HEK293 (cell line): ENCODE data around the gene FGA.

Experiments used
- BCL11B ChIP-seq: fragments of 450-650 bp; formaldehyde crosslinking; IDR thresholded peaks from 2 replicates; pipeline ENCODE4 v1.5.1; 2016; ENCODE audit warnings: low read depth, missing biosample characterization, missing genetic modification characterization
- KLF16 ChIP-seq: fragments of 450-650 bp; formaldehyde crosslinking; IDR thresholded peaks from 2 replicates; pipeline ENCODE4 v1.5.1; 2017; ENCODE audit warnings: missing biosample characterization, missing genetic modification characterization
- ZBTB7A ChIP-seq: fragments of 450-650 bp; formaldehyde crosslinking; IDR thresholded peaks from 2 replicates; pipeline ENCODE4 v1.5.1; 2016; ENCODE audit warnings: low read depth, missing biosample characterization, missing genetic modification characterization
- ZNF37A ChIP-seq: fragments of 450-650 bp; IDR thresholded peaks from 2 replicates; pipeline ENCODE4 v1.5.1; 2018; ENCODE audit warnings: missing biosample characterization, missing genetic modification characterization
- ZNF48 ChIP-seq: fragments of 450-650 bp; formaldehyde crosslinking; IDR thresholded peaks from 2 replicates; pipeline ENCODE4 v1.5.1; 2016; ENCODE audit warnings: missing biosample characterization, missing genetic modification characterization
- ZNF530 ChIP-seq: fragments of 450-650 bp; formaldehyde crosslinking; IDR thresholded peaks from 2 replicates; pipeline ENCODE4 v1.5.1; 2016; ENCODE audit warnings: low read depth, missing biosample characterization, missing genetic modification characterization
- ZNF776 ChIP-seq: fragments of 450-650 bp; formaldehyde crosslinking; IDR thresholded peaks from 2 replicates; pipeline ENCODE4 v1.5.0; 2017; ENCODE audit warnings: missing biosample characterization, missing genetic modification characterization, borderline replicate concordance
- TF ChIP-seq, protein P1 (sequence below): fragments of 450-650 bp; formaldehyde crosslinking; IDR thresholded peaks from 2 replicates; pipeline ENCODE4 v1.5.1; 2016; ENCODE audit warnings: missing biosample characterization, missing genetic modification characterization
- TF ChIP-seq, protein P2 (sequence below): fragments of 450-650 bp; formaldehyde crosslinking; IDR thresholded peaks from 2 replicates; pipeline ENCODE4 v1.5.1; 2016; ENCODE audit warnings: missing biosample characterization, missing genetic modification characterization
- TF ChIP-seq, protein P3 (sequence below): fragments of 450-650 bp; formaldehyde crosslinking; IDR thresholded peaks from 2 replicates; pipeline ENCODE4 v1.5.1; 2016; ENCODE audit warnings: missing biosample characterization, missing genetic modification characterization, low read depth
- TF ChIP-seq, protein P4 (sequence below): fragments of 450-650 bp; formaldehyde crosslinking; IDR thresholded peaks from 2 replicates; pipeline ENCODE4 v1.5.1; 2016; ENCODE audit warnings: missing biosample characterization, missing genetic modification characterization
- TF ChIP-seq, protein P5 (sequence below): fragments of 450-650 bp; formaldehyde crosslinking; IDR thresholded peaks from 2 replicates; pipeline ENCODE4 v1.5.1; 2016; ENCODE audit warnings: missing biosample characterization, missing genetic modification characterization
- TF ChIP-seq, protein P6 (sequence below): fragments of 450-650 bp; formaldehyde crosslinking; IDR thresholded peaks from 2 replicates; pipeline ENCODE4 v1.5.1; 2016; ENCODE audit warnings: missing biosample characterization, missing genetic modification characterization, low read depth
- TF ChIP-seq, protein P7 (sequence below): fragments of 450-650 bp; formaldehyde crosslinking; IDR thresholded peaks from 2 replicates; pipeline ENCODE4 v1.5.1; 2016; ENCODE audit warnings: missing biosample characterization, missing genetic modification characterization

DNA sequence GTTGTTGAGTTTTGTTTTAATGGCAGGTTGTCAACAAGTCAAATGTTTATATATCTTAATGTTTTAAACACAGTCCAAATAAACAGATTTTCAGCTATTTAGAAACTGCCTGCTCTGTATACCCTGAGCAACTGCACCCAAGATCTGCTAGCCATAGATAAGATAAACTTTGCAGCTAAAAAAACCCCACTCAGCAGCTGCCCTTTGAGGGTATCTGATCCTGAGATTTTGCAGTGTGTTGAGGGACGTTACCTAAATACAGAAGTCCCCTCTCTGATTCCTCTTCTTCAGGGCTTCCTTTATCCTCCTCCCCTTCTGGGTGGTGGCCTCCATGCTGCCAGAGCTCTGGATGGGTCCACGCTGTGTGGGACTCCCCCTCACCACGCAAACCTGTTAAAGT, 32.9 kb upstream of the FGA start:
- TF ChIP-seq, protein P1, sequence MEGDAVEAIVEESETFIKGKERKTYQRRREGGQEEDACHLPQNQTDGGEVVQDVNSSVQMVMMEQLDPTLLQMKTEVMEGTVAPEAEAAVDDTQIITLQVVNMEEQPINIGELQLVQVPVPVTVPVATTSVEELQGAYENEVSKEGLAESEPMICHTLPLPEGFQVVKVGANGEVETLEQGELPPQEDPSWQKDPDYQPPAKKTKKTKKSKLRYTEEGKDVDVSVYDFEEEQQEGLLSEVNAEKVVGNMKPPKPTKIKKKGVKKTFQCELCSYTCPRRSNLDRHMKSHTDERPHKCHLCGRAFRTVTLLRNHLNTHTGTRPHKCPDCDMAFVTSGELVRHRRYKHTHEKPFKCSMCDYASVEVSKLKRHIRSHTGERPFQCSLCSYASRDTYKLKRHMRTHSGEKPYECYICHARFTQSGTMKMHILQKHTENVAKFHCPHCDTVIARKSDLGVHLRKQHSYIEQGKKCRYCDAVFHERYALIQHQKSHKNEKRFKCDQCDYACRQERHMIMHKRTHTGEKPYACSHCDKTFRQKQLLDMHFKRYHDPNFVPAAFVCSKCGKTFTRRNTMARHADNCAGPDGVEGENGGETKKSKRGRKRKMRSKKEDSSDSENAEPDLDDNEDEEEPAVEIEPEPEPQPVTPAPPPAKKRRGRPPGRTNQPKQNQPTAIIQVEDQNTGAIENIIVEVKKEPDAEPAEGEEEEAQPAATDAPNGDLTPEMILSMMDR (tag by site-specific recombination): no peak
- TF ChIP-seq ZNF48 (no peak), ZNF530 (tag by site-specific recombination) (no peak), BCL11B (tag by site-specific recombination) (no peak), KLF16 (tag by site-specific recombination) (no peak), ZNF776 (tag by site-specific recombination) (no peak), ZBTB7A (tag by site-specific recombination) (no peak), ZNF37A (tag by site-specific recombination) (no peak)
- TF ChIP-seq, protein P2, sequence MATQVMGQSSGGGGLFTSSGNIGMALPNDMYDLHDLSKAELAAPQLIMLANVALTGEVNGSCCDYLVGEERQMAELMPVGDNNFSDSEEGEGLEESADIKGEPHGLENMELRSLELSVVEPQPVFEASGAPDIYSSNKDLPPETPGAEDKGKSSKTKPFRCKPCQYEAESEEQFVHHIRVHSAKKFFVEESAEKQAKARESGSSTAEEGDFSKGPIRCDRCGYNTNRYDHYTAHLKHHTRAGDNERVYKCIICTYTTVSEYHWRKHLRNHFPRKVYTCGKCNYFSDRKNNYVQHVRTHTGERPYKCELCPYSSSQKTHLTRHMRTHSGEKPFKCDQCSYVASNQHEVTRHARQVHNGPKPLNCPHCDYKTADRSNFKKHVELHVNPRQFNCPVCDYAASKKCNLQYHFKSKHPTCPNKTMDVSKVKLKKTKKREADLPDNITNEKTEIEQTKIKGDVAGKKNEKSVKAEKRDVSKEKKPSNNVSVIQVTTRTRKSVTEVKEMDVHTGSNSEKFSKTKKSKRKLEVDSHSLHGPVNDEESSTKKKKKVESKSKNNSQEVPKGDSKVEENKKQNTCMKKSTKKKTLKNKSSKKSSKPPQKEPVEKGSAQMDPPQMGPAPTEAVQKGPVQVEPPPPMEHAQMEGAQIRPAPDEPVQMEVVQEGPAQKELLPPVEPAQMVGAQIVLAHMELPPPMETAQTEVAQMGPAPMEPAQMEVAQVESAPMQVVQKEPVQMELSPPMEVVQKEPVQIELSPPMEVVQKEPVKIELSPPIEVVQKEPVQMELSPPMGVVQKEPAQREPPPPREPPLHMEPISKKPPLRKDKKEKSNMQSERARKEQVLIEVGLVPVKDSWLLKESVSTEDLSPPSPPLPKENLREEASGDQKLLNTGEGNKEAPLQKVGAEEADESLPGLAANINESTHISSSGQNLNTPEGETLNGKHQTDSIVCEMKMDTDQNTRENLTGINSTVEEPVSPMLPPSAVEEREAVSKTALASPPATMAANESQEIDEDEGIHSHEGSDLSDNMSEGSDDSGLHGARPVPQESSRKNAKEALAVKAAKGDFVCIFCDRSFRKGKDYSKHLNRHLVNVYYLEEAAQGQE: no peak
- TF ChIP-seq, protein P3, sequence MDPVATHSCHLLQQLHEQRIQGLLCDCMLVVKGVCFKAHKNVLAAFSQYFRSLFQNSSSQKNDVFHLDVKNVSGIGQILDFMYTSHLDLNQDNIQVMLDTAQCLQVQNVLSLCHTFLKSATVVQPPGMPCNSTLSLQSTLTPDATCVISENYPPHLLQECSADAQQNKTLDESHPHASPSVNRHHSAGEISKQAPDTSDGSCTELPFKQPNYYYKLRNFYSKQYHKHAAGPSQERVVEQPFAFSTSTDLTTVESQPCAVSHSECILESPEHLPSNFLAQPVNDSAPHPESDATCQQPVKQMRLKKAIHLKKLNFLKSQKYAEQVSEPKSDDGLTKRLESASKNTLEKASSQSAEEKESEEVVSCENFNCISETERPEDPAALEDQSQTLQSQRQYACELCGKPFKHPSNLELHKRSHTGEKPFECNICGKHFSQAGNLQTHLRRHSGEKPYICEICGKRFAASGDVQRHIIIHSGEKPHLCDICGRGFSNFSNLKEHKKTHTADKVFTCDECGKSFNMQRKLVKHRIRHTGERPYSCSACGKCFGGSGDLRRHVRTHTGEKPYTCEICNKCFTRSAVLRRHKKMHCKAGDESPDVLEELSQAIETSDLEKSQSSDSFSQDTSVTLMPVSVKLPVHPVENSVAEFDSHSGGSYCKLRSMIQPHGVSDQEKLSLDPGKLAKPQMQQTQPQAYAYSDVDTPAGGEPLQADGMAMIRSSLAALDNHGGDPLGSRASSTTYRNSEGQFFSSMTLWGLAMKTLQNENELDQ (tag by site-specific recombination): no peak
- TF ChIP-seq, protein P4, sequence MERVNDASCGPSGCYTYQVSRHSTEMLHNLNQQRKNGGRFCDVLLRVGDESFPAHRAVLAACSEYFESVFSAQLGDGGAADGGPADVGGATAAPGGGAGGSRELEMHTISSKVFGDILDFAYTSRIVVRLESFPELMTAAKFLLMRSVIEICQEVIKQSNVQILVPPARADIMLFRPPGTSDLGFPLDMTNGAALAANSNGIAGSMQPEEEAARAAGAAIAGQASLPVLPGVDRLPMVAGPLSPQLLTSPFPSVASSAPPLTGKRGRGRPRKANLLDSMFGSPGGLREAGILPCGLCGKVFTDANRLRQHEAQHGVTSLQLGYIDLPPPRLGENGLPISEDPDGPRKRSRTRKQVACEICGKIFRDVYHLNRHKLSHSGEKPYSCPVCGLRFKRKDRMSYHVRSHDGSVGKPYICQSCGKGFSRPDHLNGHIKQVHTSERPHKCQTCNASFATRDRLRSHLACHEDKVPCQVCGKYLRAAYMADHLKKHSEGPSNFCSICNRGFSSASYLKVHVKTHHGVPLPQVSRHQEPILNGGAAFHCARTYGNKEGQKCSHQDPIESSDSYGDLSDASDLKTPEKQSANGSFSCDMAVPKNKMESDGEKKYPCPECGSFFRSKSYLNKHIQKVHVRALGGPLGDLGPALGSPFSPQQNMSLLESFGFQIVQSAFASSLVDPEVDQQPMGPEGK (tag by site-specific recombination): no peak
- TF ChIP-seq, protein P5, sequence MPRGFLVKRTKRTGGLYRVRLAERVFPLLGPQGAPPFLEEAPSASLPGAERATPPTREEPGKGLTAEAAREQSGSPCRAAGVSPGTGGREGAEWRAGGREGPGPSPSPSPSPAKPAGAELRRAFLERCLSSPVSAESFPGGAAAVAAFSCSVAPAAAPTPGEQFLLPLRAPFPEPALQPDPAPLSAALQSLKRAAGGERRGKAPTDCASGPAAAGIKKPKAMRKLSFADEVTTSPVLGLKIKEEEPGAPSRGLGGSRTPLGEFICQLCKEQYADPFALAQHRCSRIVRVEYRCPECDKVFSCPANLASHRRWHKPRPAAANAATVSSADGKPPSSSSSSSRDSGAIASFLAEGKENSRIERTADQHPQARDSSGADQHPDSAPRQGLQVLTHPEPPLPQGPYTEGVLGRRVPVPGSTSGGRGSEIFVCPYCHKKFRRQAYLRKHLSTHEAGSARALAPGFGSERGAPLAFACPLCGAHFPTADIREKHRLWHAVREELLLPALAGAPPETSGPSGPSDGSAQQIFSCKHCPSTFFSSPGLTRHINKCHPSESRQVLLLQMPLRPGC (tag by site-specific recombination): no peak
- TF ChIP-seq, protein P6, sequence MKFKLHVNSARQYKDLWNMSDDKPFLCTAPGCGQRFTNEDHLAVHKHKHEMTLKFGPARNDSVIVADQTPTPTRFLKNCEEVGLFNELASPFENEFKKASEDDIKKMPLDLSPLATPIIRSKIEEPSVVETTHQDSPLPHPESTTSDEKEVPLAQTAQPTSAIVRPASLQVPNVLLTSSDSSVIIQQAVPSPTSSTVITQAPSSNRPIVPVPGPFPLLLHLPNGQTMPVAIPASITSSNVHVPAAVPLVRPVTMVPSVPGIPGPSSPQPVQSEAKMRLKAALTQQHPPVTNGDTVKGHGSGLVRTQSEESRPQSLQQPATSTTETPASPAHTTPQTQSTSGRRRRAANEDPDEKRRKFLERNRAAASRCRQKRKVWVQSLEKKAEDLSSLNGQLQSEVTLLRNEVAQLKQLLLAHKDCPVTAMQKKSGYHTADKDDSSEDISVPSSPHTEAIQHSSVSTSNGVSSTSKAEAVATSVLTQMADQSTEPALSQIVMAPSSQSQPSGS (tag by site-specific recombination): no peak
- TF ChIP-seq, protein P7, sequence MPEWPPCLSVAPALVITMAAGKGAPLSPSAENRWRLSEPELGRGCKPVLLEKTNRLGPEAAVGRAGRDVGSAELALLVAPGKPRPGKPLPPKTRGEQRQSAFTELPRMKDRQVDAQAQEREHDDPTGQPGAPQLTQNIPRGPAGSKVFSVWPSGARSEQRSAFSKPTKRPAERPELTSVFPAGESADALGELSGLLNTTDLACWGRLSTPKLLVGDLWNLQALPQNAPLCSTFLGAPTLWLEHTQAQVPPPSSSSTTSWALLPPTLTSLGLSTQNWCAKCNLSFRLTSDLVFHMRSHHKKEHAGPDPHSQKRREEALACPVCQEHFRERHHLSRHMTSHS: no peak
